HG03520 (cell line): Measurements from ENCODE around the gene LILRB3.

ENCODE experiments used
- ATAC-seq: cut with Tn5 transposase; IDR thresholded peaks from one replicate; pipeline ENCODE4 v1.9.1; 2021; ENCODE audit warnings: mild to moderate bottlenecking, moderate library complexity; ENCODE audit not compliant: unreplicated experiment

LILRB3 gene

GRCh38 chr19:54169149-54169740 is 53.6 kb downstream of the LILRB3 start:
- ATAC-seq, result no peak

GRCh38 chr19:54168174-54168917 is 54.5 kb downstream of the LILRB3 start:
- no peak for ATAC-seq
